Omental fat pad (tissue), 4 donors: ENCODE results near the gene PSIP1. TPM values are rescaled to one million over a fixed set of nuclear protein-coding genes. Genes with fewer than 3 reads are reported as not detected.
"Not testable (repeated sequence)": the region's sequence is repeated elsewhere in the genome, so short reads cannot be mapped to it uniquely, and the experiment has no call there.

Source experiments
- ATAC-seq: fragments of 150-250 bp; one replicate; pipeline ENCODE4 v1.9.1; 2016; ENCODE audit warnings: mild to moderate bottlenecking, moderate library complexity; ENCODE audit not compliant: low FRiP score
- DNase-seq: peaks from one replicate; pipeline ENCODE4 v3.0.0-alpha.2; 2019; ENCODE audit warnings: low spot score
- CTCF ChIP-seq, 3 donors: fragments of 450-650 bp; IDR thresholded peaks; one replicate each; pipeline ENCODE4 v1.5.1; 2016 to 2017; ENCODE audit warnings: antibody characterized with exemption in 3 of 3, mild to moderate bottlenecking in 3 of 3, moderate library complexity in 2 of 3
- total RNA-seq, 4 donors: library from RNA; depleted of rRNA; stranded (reverse); fragments of >200 nt; gene quantifications; one replicate each; pipeline ENCODE4 v1.1.0, GENCODE V29; 2016

Gene PSIP1
- total RNA-seq, 4 donors from 2014 or later, result 18.4 to 59.3 (median 22.6) TPM

GRCh38 chr9:15541872-15542271 is 31.1 kb upstream of the PSIP1 start:
- no peak for ATAC-seq
- no peak for TF ChIP-seq CTCF (IDR thresholded peaks at IDR 0.05)

GRCh38 chr9:15531380-15531779 is 20.6 kb upstream of the PSIP1 start:
- DNase-seq (no peak), ATAC-seq (no peak)
- TF ChIP-seq CTCF (IDR thresholded peaks at IDR 0.05), result no peak

More at GRCh38 chr9:15541872-15542271, 31.1 kb upstream of the PSIP1 start:
- DNase-seq, result no peak

DNA sequence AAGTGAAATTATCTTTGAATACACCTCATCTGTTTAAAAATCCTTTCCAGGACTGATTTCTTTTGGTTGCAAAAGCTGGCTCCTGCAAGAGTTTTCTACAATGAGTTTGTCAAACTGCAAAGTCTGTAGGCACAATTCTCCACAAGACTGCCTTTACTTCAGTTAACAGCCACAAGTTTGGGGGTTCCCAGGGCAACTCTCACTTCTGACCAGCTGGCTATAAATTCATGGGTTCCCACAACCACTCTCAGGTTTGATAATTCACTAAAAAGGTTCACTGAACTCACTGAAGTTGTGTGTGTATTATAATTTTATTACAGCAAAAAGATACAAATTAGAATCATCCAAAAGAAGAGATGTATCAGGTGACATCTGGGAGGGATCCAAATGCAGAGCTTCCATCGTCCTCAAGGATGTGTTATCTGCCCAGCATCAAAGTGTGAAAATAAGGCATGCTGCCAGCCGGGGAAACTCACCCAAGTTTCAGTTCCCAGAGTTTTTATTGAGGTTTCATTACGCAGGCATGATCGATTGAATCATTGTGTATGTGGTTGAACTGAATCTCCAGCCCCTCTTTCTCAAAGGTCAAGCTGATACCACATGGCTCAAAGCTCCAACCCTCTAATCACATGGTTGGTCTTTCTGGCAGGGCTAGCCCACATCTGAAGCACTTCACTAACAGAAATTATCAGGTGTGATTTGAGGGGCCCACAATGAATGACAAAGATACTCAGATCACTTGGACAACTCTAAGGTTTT is 19.0 kb upstream of the PSIP1 start:
- TF ChIP-seq CTCF (IDR thresholded peaks at IDR 0.05), result no peak
- ATAC-seq (no peak), DNase-seq (no peak)

DNA sequence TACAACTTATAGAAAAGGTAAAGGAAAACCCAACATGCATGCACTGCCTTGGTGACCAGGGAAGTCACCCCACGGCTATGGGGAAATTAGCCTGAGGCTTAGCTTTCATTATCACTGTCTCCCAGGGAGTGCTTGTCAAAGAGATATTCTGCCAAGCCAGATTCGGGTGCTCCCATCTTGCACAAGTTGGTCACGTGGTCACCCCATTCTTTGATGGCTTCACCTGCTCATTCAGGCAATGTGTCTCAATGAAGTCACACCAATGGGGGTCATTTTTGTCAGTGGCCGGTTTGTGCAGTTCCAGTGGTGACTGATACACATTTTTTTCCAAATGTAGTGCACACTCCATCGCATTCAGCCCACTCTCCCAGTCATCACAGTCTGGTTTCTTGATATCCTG is 16.3 kb upstream of the PSIP1 start:
- ATAC-seq, result not testable (repeated sequence)

DNA sequence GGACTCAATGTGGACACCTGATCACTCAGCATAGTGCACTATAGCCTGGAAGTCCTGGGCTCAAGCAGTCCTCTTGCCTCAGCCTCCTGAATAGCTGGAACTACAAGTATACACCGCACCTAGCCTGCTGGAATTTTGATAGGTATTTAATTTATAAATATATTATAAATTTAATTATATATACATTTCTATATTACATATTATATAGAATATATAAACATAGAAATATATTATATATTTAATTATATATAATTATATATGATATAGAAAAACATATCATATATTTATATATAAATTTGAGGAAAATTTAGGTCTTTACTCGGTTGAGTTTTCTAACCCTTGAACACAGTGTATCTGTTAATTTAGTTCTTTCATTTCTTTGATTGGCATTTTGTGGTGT is 15.2 kb upstream of the PSIP1 start:
- ATAC-seq (no peak), DNase-seq (no peak)
- TF ChIP-seq CTCF (IDR thresholded peaks at IDR 0.05), result no peak

More for the DNA sequence above, 16.3 kb upstream of the PSIP1 start:
- not testable (repeated sequence) for DNase-seq

- ATAC-seq, result no peak
- no peak for TF ChIP-seq CTCF (IDR thresholded peaks at IDR 0.05)
- no peak for DNase-seq
Measured at GRCh38 chr9:15524845-15525455, 14.2 kb upstream of the PSIP1 start.

DNA sequence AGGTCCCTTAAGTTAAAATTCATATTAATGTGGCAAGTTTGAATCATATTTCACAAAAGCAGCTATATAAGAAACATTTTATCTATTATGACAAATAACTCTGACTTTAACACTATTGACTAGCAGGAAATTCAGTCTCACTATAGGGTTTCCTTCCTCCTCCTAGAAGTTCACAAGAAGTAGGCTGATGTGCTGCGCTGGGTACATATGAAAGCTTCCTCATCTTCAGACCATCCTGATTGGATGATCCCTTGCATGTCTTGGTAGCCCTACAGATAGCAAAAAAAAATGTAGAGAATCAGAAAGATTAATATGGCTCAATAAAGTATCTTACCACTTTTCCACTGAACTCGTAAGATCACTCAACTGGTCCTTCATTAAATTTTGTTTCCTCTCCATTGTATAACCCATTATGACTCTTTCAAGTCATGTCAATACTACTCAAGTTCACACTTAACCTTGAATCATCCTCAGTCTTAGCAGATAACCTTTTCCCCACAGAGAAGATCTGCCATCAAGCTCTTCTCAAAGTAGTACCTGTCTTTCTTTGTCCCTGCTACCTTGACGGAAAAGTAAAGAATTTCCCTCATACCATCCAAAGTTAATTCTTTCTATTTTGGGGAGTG is 11.5 kb upstream of the PSIP1 start:
- no peak for ATAC-seq
- no peak for DNase-seq
- no peak for TF ChIP-seq CTCF (IDR thresholded peaks at IDR 0.05)
